Measurements from ENCODE around the gene C4B. TPM values are rescaled to one million over a fixed set of nuclear protein-coding genes. Genes with fewer than 3 reads are reported as not detected.
"Not testable (repeated sequence)": the region's sequence is repeated elsewhere in the genome, so short reads cannot be mapped to it uniquely, and the experiment has no call there.

Gene C4B
- polyA plus RNA-seq (ENCODE audit: insufficient read length) = 67.2 TPM

DNA sequence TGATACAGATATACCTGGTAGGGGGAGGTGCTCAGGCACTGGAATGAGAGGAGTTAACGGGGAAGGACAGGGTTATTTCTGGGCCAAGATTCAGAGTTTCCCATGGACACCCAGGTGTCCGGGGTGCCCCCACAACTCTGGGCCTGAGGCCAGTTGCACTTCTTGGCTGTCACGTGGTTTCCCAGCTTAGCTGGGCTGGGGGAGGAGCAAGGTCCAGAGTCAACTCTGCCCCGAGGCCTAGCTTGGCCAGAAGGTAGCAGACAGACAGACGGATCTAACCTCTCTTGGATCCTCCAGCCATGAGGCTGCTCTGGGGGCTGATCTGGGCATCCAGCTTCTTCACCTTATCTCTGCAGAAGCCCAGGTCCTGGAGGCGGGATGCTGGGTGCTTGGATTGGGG is at the start of gene C4B:
TSS of gene C4B (plus strand) at position 249 of the 400 bp plus-strand sequence. CDS start at position 300, 51 bp downstream.
- DNase-seq = not testable (repeated sequence)

DNA sequence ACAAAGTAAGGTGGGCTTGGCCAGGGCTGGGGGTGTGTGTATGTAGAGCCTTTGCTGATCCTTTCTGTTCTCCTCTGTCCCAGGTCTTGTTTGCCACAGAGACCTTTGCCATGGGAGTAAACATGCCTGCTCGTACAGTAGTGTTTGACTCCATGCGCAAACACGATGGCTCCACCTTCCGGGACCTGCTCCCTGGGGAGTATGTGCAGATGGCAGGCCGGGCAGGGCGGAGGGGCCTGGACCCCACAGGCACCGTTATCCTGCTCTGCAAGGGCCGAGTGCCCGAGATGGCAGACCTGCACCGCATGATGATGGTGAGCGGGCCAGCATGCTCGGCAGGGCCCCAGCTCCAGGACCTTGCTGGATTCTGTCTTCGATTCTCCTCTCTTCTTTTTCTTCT is 48.9 kb upstream of the C4B start:
- no peak for DNase-seq

DNA sequence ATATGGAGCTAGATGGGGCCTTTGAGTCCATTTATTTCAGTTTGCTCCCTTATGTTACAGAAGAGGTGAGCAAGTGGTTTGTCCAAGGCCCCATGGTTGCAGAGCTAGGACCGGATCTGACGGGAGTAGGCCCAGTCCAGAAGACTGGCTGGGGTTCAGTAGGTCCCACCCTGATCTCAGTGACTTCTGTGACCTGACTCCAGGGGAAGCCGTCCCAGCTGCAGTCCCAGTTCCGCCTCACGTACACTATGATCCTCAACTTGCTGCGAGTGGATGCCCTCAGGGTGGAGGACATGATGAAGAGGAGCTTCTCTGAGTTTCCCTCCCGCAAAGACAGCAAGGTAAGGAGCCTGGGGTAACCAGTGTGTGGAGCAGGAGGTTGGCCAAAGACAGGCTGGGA is 48.1 kb upstream of the C4B start:
- no peak for DNase-seq

DNA sequence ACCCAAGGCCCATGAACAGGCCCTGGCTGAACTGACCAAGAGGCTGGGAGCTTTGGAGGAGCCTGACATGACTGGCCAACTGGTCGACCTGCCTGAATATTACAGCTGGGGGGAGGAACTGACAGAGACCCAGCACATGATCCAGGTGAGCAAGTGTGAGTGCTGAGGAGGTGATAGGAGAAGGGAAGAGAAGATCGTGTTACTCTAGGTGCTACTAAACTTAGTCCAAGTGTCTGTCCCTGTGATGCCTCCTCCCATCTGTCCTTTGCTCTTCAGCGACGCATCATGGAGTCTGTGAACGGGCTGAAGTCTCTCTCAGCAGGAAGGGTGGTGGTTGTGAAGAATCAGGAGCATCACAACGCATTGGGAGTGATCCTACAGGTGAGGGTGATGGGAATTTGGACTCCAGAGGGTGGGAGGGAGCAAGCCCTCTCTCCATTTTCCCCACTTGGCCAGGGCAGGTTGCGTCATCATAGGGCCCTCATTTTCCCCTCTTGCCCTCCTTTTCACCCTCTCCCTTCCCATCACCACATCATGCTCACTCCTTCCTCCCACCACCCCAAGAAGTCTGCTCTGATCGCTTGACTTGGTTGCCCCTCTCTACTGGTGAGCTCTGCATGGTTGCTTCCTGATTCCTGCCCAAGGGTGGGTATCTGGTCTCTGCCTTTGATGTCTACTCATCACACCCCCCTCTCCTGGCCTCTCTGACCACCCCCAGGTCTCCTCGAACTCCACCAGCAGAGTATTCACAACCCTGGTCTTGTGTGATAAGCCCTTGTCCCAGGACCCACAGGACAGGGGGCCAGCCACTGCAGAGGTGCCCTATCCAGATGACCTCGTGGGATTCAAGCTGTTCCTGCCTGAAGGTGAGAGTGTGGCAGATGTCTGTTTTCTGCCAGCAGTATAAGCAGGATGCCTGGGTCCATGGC is 47.3 kb upstream of the C4B start:
- DNase-seq = no peak

DNA sequence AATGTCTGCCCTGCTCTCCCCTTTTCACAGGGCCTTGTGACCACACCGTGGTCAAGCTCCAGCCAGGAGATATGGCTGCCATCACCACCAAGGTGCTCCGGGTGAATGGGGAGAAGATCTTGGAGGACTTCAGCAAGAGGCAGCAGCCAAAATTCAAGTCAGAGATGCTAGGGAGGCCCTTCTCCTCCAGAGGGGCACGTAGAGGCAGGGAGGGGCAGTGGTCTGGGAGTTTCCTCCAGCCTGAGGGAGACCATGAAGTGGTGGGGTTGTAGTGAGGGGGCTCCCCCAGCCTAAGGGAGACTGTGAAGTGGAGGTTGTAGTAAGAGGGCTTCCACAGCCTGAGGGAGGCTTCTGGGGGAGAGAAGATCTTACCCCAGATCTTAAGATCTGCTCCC is 46.7 kb upstream of the C4B start:
- no peak for DNase-seq

DNA sequence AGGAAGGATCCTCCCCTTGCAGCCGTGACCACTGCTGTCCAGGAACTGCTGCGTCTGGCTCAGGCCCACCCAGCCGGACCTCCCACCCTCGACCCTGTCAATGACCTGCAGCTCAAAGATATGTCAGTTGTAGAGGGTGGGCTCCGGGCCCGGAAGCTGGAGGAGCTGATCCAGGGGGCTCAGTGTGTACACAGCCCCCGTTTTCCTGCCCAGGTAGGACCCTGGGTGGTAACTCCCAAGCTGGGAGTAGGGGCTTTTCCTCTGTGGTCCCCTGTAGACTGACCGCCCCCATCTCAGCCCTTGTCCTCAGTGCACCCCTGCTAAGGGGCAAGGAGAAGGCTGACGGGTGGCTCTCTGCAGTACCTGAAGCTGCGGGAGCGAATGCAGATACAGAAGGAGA is 46.3 kb upstream of the C4B start:
- DNase-seq = no peak

DNA sequence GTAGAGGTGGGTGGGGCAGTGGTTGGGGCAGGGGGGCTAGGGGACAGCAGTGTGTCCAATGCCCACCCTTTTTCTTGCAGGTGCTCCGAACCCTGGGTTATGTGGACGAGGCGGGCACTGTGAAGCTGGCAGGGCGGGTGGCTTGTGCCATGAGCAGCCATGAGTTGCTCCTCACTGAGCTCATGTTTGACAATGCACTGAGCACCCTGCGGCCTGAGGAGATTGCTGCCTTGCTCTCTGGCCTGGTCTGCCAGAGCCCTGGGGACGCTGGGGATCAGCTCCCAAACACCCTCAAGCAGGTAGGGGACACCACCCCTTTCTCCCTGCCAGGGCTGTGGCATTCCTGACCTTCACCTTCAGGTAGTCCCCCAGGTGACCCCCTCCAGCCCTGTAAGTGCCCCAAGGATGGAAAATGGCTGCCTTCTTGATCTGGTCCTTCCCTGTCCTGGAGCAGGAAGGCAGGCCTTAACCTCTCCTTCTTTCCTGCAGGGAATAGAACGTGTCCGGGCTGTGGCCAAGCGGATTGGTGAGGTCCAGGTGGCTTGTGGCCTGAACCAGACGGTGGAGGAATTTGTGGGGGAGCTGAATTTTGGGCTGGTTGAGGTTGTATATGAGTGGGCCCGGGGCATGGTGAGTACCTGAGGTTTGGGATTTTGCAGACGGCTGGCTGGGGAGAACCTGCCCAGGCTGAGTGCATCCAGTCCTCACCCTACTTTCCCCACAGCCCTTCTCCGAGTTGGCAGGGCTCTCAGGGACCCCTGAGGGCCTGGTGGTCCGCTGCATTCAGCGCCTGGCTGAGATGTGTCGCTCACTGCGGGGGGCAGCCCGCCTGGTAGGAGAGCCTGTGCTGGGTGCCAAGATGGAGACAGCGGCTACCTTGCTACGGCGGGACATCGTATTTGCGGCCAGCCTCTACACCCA is 45.5 kb upstream of the C4B start:
- DNase-seq = no peak

DNA sequence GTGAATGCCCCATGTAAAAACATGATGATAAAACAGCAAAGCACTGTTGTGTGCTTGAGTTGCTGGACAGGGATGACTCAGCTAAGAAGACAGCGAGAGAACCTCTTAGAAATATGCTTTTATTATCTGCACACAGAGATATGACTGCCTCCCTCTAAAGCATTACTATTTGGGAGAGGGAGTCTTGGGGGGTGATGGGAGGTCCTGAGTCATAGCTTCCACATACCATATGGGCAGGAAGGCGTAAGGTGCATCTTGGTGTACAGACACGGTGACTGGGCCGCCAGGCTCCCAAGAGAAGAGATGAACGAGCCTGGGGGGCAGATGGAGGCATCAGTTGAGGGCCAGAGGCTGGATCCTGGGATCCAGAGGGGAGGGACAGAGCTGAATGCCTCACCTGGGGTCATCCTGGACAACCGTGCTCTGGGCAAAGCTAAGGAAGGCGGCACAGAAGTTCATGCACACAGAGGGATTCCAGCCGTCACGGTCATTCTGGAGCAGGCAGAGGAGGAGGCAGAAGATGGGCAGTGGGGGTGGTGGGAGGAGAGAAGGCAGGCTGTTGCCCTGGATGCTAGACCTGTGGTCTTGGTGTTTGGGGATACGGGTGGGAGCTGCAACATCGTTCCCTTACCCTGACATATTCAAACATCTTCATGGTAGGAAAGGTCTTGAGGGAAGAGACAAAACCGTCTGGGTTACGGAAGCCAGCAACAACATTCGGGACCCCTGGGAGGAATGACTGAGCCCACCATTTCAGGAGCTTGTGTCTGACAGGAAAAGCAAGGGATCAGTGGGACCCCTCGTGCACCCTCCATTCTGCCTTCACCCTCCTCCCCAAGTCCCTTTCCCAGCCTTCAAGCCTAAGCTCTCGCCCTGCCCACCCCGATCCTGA is 44.6 kb upstream of the C4B start:
- DNase-seq = no peak

DNA sequence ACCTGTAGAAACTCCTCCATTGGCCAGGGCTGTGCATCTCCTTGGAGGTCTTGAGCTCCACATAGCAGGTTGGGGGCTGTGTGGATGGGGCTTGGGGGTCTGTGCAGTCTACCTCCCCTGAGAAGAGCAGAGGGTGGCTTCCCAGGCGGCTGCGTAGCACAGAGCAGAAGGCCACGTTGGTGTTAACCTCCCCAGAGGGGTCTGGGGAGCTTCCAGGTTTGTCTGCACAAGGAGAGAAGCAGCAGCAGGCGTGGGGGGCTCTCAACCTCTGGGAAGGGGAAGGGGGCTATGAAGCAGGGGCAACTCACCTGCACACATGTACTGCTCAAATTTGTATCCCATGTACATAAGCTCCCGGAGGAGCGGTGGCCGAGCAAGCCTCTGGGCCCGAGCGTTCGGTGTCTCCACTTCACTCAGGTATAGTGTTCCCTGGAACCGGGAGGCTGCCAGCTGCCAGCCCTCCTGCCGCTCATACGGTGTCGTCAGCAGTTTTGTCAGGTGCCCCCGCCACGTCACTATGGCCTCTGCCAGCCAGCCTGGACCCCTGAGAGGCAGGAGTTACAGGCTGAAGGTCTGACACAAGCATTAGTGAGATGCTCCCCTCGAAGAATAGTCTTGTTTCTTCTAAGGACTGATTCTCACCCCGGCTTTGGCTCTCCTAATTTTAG is 43.9 kb upstream of the C4B start:
- DNase-seq = no peak

DNA sequence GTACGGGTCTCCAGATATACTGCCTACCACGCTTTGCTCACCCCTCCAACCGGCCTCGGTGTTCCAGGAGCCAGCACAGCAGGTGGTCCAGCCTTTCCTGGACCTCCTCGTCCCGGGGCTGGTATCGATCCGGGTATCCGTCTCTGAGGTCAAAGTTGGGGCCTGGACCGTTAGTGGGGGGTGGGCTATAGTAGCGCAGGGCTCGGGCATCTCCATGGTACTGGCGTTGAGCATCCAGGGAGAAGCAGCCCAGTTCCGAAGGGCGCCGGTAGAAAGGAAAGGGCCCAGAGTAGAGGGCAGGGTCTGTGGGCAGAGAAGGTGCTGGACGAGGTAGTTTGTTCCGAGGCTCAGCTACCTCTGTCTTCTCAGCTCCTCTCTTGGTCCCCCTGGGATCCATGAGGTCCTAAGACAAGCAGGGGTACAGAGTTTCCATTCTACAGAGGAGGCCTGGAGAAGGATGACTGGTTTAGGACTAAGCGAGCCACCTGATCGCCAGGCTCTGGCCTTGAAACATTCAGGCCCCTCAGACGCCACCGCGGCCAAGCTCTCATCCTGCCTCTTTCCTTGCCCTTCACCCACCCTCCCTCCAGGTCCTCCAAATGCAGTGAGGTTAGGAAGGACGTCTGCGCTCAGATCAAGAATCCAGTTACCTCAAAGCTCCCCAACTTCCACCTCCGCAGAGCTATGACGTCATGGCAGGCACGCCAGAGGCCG is 43.2 kb upstream of the C4B start:
- no peak for DNase-seq

DNA sequence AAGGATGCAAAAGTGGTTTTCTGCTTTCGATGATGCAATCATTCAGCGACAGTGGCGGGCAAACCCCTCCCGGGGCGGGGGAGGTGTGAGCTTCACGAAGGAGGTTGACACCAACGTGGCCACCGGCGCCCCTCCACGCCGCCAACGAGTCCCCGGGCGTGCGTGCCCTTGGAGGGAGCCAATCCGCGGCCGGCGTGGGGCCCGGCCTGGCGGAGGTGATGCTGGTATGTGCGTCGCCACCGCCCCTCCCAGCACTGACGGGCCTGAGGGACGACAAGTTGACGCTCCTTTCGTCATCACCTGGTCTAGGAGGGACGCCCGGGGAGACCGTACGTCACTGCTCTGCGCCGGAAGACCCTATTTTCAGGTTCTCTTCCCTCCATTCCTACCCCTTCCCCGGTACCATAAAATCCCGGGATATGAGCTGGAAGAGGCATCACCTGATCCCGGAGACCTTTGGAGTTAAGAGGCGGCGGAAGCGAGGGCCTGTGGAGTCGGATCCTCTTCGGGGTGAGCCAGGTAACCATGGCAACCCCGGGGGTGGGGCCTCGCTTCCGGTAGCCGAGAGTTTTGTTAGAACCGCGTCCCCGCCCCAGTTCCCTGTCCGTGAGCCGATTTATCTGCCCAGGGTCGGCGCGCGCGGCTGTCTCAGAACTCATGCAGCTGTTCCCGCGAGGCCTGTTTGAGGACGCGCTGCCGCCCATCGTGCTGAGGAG is 42.4 kb upstream of the C4B start, which contains the start of gene DXO:
TSS of gene DXO (minus strand) at position 146 of the 716 bp plus-strand sequence. CDS start 463 bp downstream, outside the sequence.
- DNase-seq = peak; percentile 97

DNA sequence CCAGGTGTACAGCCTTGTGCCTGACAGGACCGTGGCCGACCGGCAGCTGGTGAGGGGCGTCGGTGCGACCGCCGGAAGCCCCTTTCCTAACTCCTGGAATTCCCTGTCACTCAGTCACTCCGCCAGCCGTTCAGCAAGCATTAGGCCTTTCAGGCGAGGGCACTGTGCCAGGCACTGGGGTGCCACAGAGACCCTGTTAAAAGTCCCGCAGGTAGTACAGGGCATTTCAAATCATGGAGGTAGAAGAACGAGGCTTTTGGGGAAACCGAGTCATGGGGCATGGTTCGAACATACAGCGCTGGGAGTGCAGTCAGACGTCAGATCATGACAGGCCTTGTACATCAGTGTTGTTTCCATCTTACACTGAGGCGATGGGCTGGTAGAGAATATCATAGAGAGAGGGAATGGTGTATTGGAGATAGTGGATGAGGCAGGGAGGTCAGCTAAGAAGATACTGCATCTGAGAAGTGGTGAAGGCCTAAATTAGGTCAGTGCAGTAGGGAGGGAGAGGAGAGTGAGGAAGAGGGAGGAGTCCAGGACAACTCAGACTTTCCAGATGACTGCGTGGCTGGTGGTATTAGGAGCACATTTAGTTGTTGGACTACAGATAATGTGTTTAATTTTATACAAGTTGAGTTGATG is 41.8 kb upstream of the C4B start:
- DNase-seq = peak; percentile 33

DNA sequence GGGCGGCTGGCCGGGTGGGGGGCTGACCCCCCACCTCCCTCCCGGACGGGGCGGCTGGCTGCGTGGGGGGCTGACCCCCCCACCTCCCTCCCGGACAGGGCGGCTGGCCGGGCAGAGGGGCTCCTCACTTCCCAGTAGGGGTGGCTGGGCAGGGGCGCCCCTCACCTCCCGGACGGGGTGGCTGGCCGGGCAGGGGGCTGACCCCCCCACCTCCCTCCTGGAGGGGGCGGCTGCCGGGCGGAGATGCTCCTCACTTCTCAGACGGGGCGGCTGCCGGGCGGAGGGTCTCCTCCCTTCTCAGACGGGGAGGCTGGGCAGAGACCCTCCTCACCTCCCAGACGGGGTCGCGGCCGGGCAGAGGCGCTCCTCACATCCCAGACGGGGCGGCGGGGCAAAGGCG is 38.5 kb upstream of the C4B start:
- not testable (repeated sequence) for DNase-seq

DNA sequence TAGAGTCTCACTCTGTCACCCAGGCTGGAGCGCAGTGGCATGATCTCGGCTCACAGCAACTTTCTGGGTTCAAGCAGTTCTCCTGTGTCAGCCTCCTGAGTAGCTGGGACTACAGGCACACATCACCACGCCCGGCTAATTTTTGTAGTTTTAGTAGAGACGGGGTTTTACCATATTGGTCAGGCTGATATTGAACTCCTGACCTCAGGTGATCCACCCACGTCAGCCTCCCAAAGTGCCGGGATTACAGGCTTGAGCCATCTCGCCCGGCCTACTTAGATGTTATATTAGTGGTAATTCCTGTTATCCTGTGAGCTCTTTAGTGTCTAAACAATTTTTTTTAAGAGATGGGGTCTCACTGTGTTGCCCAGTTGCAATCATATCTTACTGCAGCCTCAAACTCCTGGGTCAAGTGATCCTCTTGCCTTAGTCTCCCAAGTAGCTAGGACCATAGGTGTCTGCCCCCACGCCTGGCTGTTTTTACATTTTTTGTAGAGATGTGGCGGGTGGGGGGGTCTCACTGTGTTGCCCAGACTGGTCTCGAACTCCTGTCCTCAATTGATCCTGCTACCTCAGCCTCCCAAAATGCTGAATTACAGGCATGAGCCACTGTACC is 36.7 kb upstream of the C4B start:
- no peak for DNase-seq

DNA sequence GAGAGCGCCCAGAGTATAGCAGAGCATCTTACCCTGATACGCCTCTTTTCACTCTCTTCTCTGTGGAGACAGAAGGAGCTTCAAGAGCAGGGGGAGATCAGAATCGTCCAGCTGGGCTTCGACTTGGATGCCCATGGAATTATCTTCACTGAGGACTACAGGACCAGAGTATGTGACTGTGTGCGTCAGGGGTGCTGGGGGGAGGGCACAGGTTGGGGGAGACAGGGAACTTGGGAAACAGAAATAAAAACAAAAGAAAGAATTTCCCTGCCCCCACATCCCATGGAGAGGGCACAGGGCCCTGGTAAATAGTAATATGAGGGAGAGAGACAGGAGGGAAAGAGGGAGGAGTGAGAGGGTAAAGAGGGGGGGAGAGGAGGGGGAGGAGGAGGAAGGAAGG is 35.8 kb upstream of the C4B start:
- DNase-seq = no peak

DNA sequence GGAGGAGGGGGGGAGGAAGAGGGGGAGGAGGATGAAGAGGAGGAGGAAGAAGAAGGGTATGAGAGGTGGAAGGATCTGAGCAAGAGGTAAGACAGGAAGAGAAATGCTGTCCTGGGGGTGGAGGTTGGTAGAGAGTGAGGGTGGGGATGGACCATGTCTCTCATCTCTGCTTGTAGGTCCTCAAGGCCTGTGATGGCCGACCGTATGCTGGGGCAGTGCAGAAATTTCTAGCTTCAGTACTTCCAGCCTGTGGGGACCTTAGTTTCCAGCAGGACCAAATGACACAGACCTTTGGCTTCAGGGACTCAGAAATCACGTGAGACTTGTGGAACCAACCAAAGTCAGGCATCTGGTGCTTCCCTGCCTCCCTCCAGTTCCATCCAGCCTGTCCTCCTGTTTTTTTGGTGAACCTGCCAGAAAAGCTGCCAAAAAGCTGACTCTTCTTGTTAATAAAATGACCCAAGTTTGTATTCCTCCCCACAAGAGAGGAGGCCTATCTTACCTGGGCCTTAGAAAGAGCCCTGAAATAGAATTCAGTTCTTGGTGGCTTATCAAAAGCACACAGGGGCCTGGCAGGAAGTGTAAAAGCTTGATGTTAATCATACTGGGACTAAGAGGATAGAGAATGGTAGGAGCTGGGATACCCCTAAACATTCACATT is 35.2 kb upstream of the C4B start:
- DNase-seq = no peak

DNA sequence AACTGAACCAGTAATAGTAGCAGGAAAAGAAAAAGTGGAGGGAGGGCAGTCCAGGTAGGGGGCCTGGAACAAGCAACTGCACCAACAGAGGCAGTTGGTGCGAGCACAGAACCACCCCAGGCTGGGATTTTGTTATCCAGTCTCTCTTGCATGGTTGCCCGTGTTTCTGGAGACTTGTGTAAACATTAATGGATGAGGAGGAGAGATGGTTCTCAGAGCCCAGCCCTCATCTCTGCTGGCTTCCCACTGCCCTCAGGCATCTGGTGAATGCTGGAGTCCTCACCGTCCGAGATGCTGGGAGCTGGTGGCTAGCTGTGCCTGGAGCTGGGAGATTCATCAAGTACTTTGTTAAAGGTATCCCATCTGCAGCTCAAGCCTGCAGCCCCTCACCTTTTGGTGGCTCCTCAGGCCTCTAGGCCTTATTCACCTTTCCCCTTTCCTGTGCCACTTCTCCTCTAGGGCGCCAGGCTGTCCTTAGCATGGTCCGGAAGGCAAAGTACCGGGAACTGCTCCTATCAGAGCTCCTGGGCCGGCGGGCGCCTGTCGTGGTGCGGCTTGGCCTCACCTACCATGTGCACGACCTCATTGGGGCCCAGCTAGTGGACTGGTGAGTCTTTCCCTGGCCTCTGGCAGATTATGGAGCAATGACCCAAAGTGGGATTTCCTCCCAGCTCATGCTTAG is 34.3 kb upstream of the C4B start:
- DNase-seq = not testable (repeated sequence)

DNA sequence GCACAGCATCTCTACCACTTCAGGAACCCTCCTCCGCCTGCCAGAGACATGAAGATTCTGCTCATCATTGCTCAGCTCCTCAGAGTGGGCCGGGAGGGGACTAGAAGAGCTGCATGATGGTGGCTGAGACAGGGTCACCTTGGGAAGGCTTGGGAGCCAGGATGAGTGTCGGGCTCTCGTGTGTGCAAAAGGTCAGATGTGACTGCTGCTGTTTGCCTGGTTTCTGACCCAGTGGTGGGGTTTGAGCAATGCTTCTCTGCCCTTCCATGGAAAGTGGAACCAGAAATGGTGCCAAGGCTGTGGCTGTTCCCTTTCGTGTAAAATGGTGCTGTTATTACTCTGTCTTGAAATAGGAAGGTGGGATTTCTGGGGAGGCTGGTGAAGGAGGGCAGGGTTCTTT is 33.6 kb upstream of the C4B start:
- DNase-seq = not testable (repeated sequence)

Data from hindlimb muscle (tissue), 1 donor.